Measurements from ENCODE around the gene AGPAT3. TPM values are rescaled to one million over a fixed set of nuclear protein-coding genes. Genes with fewer than 3 reads are reported as not detected.
A peak's percentile ranks its signal among the peaks of the same experiment; 100 is the strongest.

Gene AGPAT3
- total RNA-seq, 4 donors from 2014 or later: 32.1 to 58.8 (median 48.7) TPM

GRCh38 chr21:43864313-43864961, 586 bp upstream of the AGPAT3 start:
- TF ChIP-seq POLR2A (IDR thresholded peaks at IDR 0.05): no peak
- TF ChIP-seq, protein P1, sequence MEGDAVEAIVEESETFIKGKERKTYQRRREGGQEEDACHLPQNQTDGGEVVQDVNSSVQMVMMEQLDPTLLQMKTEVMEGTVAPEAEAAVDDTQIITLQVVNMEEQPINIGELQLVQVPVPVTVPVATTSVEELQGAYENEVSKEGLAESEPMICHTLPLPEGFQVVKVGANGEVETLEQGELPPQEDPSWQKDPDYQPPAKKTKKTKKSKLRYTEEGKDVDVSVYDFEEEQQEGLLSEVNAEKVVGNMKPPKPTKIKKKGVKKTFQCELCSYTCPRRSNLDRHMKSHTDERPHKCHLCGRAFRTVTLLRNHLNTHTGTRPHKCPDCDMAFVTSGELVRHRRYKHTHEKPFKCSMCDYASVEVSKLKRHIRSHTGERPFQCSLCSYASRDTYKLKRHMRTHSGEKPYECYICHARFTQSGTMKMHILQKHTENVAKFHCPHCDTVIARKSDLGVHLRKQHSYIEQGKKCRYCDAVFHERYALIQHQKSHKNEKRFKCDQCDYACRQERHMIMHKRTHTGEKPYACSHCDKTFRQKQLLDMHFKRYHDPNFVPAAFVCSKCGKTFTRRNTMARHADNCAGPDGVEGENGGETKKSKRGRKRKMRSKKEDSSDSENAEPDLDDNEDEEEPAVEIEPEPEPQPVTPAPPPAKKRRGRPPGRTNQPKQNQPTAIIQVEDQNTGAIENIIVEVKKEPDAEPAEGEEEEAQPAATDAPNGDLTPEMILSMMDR (IDR thresholded peaks at IDR 0.05): no peak
- intact Hi-C loops (cut with DNase I; ENCODE audit: low total_unique reads): no loop called here
- H3K4me3 ChIP-seq (ENCODE audit: low read depth, poor library complexity, severe bottlenecking): peak overlapping the region; percentile 15
- 0 to 2% methylated on average over 4 to 19 of the region's 81 CpGs for WGBS, 2 donors
- peak in 1 of 2 donors; percentile 88 for DNase-seq (ENCODE audit: low spot score in 2 of 2)

DNA sequence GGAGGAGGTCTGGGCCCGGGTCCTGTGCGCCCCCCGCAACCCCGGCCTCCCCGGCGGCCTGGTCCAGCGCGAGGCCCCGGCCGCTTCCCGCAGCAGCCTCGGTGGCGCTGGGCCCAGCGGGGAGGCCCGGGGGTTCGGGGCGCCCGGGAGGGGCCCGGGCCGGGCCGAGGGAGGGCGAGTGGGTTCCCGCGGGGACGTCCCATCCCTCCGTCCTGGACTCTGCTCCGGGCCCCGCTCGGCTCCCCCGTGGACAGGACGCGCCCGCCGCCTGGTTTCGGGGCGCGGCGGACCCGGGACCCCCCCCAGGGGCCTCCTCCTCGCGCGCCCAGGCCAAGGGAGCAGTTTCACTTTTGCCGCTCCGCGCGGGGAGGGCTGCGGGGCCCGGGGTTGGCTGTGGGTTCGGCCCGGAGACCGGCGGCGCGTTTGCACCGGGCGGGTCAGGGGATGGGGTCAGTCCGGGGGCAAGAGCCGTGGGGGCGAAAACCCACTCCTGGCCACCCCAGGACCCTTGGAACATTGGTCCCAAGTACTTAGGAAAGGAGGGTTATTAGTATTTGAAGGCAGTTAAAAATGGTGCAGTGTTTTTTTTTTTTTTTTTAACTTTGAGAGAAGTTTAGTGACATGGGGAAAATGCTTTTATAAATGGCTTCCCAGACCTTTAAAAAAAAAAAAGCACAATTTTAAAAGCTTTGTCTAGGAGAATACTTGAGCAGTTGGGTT, 677 bp downstream of the AGPAT3 start:
- no peak for DNase-seq (ENCODE audit: low spot score in 2 of 2)
- intact Hi-C loops (cut with DNase I; ENCODE audit: low total_unique reads): no loop called here

GRCh38 chr21:43866260-43866629, 1.2 kb downstream of the AGPAT3 start:
- intact Hi-C loops (cut with DNase I; ENCODE audit: low total_unique reads): no loop called here
- no peak for TF ChIP-seq POLR2A (IDR thresholded peaks at IDR 0.05)
- TF ChIP-seq, protein P1 (IDR thresholded peaks at IDR 0.05): no peak

More for the DNA sequence above, 677 bp downstream of the AGPAT3 start:
- H3K4me3 ChIP-seq (ENCODE audit: low read depth, poor library complexity, severe bottlenecking): peak overlapping the region; percentile 73
- TF ChIP-seq POLR2A (IDR thresholded peaks at IDR 0.05): no peak
- TF ChIP-seq, protein P1 (IDR thresholded peaks at IDR 0.05): no peak
- 0 to 1% methylated on average over 15 to 36 of the region's 59 CpGs for WGBS, 2 donors

DNA sequence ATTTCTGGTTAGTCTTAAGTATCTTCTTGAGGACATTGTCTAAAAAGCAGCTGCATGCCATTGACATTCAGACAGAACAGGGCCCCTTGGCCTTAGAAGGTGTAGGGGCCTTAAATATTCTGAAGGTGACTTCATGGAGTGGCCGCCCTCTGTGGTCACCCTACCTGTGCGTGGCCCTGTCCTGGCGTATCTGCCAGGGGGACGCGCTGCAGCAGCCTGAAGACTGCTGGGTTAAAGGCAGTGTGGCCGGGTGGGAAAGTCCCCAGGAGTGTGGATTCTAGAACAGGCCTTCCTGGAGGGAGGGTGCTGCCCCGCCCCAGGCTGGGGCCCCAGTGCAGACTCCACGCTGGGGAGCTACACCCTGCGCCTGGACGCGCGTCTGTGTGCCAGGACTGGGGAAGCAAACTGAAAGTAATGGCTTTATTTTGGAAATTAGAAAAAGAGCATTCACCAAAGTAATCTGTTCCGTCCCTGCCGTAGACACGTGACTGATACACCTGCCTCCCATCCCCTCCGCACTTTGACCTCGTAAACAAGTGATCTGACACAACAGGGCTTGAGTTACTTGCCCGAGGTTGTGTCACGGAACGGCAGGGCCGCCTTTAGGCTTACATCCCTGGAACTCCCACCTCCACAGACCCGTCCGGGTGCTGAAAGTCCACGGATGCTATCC, 1.8 kb downstream of the AGPAT3 start:
- WGBS, 2 donors: 49 to 56% methylated on average over 24 of the region's 24 CpGs
- intact Hi-C loops (cut with DNase I; ENCODE audit: low total_unique reads): no loop called here
- no peak overlapping the region for H3K4me3 ChIP-seq (ENCODE audit: low read depth, poor library complexity, severe bottlenecking)
- no peak for TF ChIP-seq POLR2A (IDR thresholded peaks at IDR 0.05)
- TF ChIP-seq, protein P1 (IDR thresholded peaks at IDR 0.05): no peak
- no peak for DNase-seq (ENCODE audit: low spot score in 2 of 2)

More at GRCh38 chr21:43866260-43866629, 1.2 kb downstream of the AGPAT3 start:
- DNase-seq (ENCODE audit: low spot score in 2 of 2): no peak
- 1 to 6% methylated on average over 16 of the region's 16 CpGs for WGBS, 2 donors
- peak overlapping the region; percentile 73 for H3K4me3 ChIP-seq (ENCODE audit: low read depth, poor library complexity, severe bottlenecking)

GRCh38 chr21:43867332-43867703, 2.3 kb downstream of the AGPAT3 start:
- no peak for DNase-seq (ENCODE audit: low spot score in 2 of 2)
- WGBS, 2 donors: 72 to 82% methylated on average over 6 of the region's 6 CpGs
- TF ChIP-seq, protein P1 (IDR thresholded peaks at IDR 0.05): no peak
- TF ChIP-seq POLR2A (IDR thresholded peaks at IDR 0.05): no peak
- intact Hi-C loops (cut with DNase I; ENCODE audit: low total_unique reads): no loop called here
- no peak overlapping the region for H3K4me3 ChIP-seq (ENCODE audit: low read depth, poor library complexity, severe bottlenecking)
